ENCODE measurements around the gene ZFR2.
"Not testable (repeated sequence)": the region's sequence is repeated elsewhere in the genome, so short reads cannot be mapped to it uniquely, and the experiment has no call there.

The ZFR2 gene

DNA sequence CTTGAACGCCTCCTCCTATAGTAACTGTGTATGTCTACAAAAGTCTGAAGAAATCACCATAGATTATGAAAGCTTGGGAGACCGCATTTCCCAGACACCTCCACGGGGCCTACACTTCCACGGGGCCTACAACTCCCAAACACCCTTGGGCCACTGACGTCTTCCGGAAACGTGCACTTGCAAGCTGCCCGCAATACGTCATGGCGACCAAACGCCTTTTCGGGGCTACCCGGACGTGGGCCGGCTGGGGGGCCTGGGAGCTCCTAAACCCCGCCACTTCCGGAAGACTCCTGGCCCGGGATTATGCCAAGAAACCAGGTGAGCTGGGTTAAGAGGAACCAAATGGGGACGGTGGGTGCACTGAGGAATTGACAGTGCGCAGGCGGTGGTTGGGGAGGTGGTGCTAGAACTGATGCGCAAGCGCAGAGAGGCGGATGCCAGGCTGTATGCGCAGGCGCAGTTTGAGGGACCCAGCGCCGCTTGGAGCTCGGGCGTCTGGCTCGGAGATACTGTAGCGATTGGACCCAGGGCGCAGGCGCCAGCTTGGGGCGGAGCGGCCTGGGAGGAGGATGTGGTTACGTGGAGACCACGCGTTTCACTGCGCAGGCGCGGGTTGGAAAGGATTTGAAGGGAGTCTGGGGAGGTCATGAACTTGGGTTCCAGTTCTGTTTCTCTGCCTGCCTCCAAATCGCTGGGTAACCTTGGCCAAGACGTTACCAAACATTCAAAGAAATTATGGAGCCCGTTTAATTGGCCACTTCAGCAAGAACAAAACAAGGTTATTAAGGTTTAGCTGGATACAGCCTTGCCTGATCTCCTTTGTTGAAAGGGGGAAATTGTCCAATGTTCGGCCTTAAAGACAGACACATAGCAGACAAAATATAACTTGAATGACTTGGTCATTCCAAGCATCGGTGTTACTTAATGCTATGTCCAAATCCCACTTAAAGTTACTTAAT, 106.1 kb downstream of the ZFR2 start, which contains the start of gene MRPL54:
MRPL54 (plus strand) TSS at position 182 of the 959 bp plus-strand sequence; CDS start at position 201, 19 bp downstream.
- FAIRE-seq (peak; percentile 99), DNase-seq (ENCODE audit: insufficient read length, low spot score) (peak; percentile 96)
- TF ChIP-seq POLR2A (IDR thresholded peaks at IDR 0.05; ENCODE audit: low read depth, low read length) (peak; percentile 96), PAX5 (IDR thresholded peaks at IDR 0.05; ENCODE audit: insufficient read depth, low read length, severe bottlenecking) (no peak), TAF1 (IDR thresholded peaks at IDR 0.05; ENCODE audit: low read depth, low read length) (peak; percentile 89), POLR2AphosphoS5 (IDR thresholded peaks at IDR 0.05; ENCODE audit: low read depth, low read length) (peak; percentile 93), SPI1 (IDR thresholded peaks at IDR 0.05; ENCODE audit: low read depth, low read length) (peak; percentile 56), POU2F2 (IDR thresholded peaks at IDR 0.05; ENCODE audit: low read depth, low read length) (peak; percentile 58)

DNA sequence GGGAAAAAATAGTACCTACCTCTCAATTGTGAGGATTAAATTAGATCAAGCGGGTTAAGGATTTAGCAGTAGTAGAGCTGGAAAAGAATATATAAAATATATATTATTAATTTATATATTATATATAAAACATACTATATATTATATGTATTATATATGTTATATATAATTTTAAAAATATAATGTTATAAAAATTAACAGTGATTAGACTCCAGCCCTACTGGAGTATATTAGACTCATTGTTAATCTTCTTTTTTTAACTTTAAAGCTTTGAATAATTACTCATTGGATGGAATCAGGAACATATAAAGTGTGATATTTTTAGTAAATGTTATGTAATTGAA, 106.7 kb downstream of the ZFR2 start:
- FAIRE-seq (no peak), DNase-seq (ENCODE audit: insufficient read length, low spot score) (no peak)
- TF ChIP-seq POLR2AphosphoS5 (IDR thresholded peaks at IDR 0.05; ENCODE audit: low read depth, low read length) (no peak), TAF1 (IDR thresholded peaks at IDR 0.05; ENCODE audit: low read depth, low read length) (no peak), SPI1 (IDR thresholded peaks at IDR 0.05; ENCODE audit: low read depth, low read length) (no peak), POLR2A (IDR thresholded peaks at IDR 0.05; ENCODE audit: low read depth, low read length) (no peak), PAX5 (IDR thresholded peaks at IDR 0.05; ENCODE audit: insufficient read depth, low read length, severe bottlenecking) (no peak), POU2F2 (IDR thresholded peaks at IDR 0.05; ENCODE audit: low read depth, low read length) (no peak)

DNA sequence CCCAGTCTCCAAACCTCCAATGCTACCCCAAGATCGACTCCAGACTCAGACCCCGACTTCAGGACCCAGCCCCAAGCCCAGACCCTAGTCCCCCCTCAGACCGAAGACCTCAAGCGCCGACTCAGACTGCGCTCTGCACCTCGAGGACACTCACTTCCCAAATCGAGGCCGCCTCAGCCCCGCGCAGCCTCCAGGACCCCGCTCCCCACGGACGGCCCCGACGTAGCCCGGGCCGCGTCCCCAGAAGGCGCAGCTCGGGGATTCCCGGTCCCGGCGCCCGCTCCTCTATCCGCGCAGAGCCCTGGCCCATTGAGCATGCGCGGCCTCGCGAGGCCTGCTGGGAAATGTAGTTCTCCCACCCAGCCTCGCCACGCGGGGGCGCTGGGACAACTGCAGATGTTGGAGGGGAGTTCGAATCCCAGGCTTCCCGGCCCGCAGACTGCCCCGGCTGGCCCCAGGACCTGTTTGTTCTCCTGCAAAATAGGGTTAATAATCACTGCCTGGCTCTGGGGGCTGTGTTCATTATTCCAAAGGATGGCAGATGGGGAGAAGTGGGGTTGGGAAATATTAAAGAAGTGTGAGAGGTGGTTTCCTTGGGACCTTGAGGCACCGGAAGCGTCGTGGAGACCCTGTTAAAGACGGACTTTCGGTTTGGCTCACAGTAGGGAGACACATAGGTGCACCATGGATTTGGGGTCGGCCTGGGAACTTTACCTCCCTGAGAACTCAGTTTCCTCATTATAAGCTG, 107.3 kb downstream of the ZFR2 start, which contains the start of gene APBA3:
APBA3 (minus strand) TSS at position 311 of the 748 bp plus-strand sequence. CDS start 1,428 bp downstream, outside the sequence.
- DNase-seq (ENCODE audit: insufficient read length, low spot score), result peak; percentile 94
- FAIRE-seq, result peak; percentile 92
- TF ChIP-seq SPI1 (IDR thresholded peaks at IDR 0.05; ENCODE audit: low read depth, low read length) (no peak), PAX5 (IDR thresholded peaks at IDR 0.05; ENCODE audit: insufficient read depth, low read length, severe bottlenecking) (no peak), POU2F2 (IDR thresholded peaks at IDR 0.05; ENCODE audit: low read depth, low read length) (peak; percentile 50; the same call in 1 of the 2 replicates), TAF1 (IDR thresholded peaks at IDR 0.05; ENCODE audit: low read depth, low read length) (peak; percentile 34; the same call in 1 of the 2 replicates), POLR2A (IDR thresholded peaks at IDR 0.05; ENCODE audit: low read depth, low read length) (peak; percentile 85), POLR2AphosphoS5 (IDR thresholded peaks at IDR 0.05; ENCODE audit: low read depth, low read length) (peak; percentile 62; the same call in 1 of the 2 replicates)

DNA sequence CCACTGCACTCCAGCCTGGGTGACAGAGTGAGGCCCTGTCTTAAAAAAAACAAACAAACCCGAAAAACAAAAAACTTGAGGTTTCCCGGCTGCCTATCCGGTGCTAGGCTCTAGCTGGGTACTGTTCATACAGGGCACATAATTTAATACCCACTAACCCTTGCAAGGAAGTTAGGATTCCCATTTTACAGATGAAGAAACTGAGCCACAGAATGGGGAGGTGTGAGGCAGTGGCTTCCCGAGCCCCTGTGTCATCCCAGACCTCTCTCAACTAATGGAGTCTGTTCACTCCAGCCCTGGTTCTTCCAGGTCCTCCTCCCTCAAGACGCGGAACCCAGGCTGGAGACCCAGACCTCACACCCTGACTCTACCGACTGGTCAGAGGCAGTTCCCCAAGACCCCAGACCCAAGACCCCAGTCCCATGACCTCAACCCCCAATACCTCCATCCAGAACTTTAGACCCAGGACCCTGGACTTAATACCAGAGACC, 107.9 kb downstream of the ZFR2 start:
- no peak for TF ChIP-seq POLR2A (IDR thresholded peaks at IDR 0.05; ENCODE audit: low read depth, low read length)
- no peak for FAIRE-seq
- no peak for DNase-seq (ENCODE audit: insufficient read length, low spot score)

DNA sequence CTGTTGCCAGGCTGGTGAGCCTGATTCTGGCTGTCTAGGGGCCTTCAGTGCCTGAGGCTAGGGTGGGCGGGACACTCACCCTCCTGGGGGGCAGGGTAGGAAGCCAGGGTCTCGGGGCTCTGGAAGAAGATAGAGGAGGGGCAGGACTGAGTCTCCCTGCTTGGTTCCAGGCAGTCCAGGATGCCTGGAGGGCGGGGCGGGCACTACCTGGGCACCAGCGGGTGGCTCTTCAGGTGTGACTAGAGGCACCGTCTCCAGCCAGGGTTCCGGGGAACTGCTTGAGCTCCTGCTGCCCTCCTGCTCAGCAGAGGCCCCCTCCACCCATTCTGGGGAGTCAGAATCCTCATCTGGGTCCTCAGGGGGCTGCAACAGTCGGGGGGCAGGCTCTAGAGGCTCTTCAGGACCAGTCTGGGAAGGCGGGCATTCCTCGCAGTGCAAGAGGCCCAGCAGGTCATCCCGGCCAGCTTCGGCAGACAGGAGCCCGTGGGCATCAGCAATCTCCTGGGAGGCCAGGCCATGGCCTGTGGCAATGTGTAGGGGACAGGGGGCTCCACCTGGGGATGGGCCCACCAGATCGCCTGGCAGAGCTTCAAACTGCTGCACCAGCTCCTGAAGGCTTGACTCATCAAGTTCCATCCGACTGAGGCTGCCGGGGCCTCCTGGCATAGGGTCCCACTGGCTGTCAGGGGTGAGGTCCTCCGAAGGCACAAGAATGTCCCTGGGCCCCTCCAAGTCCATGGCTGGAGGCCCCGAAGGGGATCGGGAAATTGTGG, 109.2 kb downstream of the ZFR2 start:
- no peak for DNase-seq (ENCODE audit: insufficient read length, low spot score)
- FAIRE-seq, result no peak
- TF ChIP-seq POLR2AphosphoS5 (IDR thresholded peaks at IDR 0.05; ENCODE audit: low read depth, low read length), result no peak
- no peak for TF ChIP-seq POU2F2 (IDR thresholded peaks at IDR 0.05; ENCODE audit: low read depth, low read length)
- TF ChIP-seq PAX5 (IDR thresholded peaks at IDR 0.05; ENCODE audit: insufficient read depth, low read length, severe bottlenecking), result no peak
- no peak for TF ChIP-seq TAF1 (IDR thresholded peaks at IDR 0.05; ENCODE audit: low read depth, low read length)
- TF ChIP-seq SPI1 (IDR thresholded peaks at IDR 0.05; ENCODE audit: low read depth, low read length), result no peak

DNA sequence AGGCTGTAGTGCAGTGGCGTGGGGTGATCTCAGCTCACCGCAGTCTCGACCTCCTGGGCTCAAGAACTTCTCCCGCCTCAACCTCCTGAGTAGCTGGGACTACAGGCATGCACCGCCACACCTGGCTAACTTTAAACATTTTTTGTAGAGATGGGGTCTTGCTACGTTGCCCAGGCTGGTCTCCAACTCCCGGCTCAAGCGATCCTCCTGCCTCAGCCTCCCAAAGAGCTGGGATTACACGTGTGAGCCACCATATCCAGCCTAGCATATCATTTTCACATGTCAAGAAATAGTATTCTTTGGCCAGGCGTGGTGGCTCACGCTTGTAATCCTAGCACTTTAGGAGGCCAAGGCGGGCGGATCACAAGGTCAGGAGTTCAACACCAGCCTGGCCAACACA, 110.5 kb downstream of the ZFR2 start:
- not testable (repeated sequence) for FAIRE-seq; DNase-seq (ENCODE audit: insufficient read length, low spot score)

DNA sequence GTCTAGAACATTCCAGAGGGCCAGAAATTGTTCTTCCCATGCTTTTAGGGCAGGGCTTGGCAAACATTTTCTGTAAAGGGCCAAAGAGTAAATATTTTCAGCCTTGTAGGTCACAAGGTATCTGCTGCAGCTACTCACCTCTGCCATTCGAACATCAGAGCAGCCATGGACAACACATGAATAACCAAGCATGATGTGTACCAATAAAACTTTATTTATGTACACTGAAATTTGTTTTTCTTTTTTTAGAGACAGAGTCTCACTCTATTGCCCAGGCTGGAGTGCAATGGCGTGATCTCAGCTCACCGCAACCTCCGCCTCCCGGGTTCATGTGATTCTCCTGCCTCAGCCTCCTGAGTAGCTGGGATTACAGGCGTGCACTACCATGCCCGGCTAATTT, 111.1 kb downstream of the ZFR2 start:
- not testable (repeated sequence) for FAIRE-seq; DNase-seq (ENCODE audit: insufficient read length, low spot score)
